CD14-positive monocyte (primary cell): ENCODE results near the gene NLRC5. TPM values are rescaled to one million over a fixed set of nuclear protein-coding genes. Genes with fewer than 3 reads are reported as not detected.

ENCODE experiments used
- DNase-seq, 3 donors: peaks; one replicate each; pipeline ENCODE4 v3.0.0-alpha.2; 2011 to 2022
- H2AFZ ChIP-seq: 2 replicates; pipeline ENCODE4 v1.6.0; 2012; ENCODE audit warnings: mild to moderate bottlenecking, low read depth, low read length, inconsistent platforms; ENCODE audit not compliant: insufficient read depth, poor library complexity, severe bottlenecking
- H3K27ac ChIP-seq, 2 donors: 1 replicate in 1 of 2; 2 replicates in 1 of 2; pipeline ENCODE4 v1.5.1; 2012 to 2013; ENCODE audit warnings: low read length in 2 of 2, control low read depth in 1 of 2, inconsistent platforms in 1 of 2, low read depth in 1 of 2, mild to moderate bottlenecking in 1 of 2
- H3K27me3 ChIP-seq, 2 donors: one replicate each; pipeline versions ENCODE4 v1.6.0 to v1.6.1; 2011 to 2013; ENCODE audit warnings: low read length in 2 of 2; ENCODE audit not compliant: control insufficient read depth in 2 of 2, insufficient read depth in 2 of 2
- H3K36me3 ChIP-seq, 2 donors: replicated peaks in 1 of 2; 1 replicate in 1 of 2; 2 replicates in 1 of 2; pipeline versions ENCODE4 v1.5.1 to v1.6.1; 2012 to 2013; ENCODE audit warnings: low read length in 2 of 2, control low read depth in 1 of 2, inconsistent platforms in 1 of 2, mild to moderate bottlenecking in 1 of 2; ENCODE audit not compliant: insufficient read depth in 2 of 2, control insufficient read depth in 1 of 2
- H3K4me1 ChIP-seq, 2 donors: 1 replicate in 1 of 2; 2 replicates in 1 of 2; pipeline versions ENCODE4 v1.5.1 to v1.6.1; 2012 to 2013; ENCODE audit warnings: low read length in 2 of 2, control low read depth in 1 of 2, inconsistent platforms in 1 of 2, mild to moderate bottlenecking in 1 of 2, moderate library complexity in 1 of 2; ENCODE audit not compliant: insufficient read depth in 2 of 2, control insufficient read depth in 1 of 2
- H3K4me2 ChIP-seq: replicated peaks from 2 replicates; pipeline ENCODE3; 2012; ENCODE audit warnings: low read length, moderate library complexity, mild to moderate bottlenecking; ENCODE audit not compliant: poor library complexity, severe bottlenecking; ENCODE audit errors: extremely low read depth
- H3K4me3 ChIP-seq, 3 experiments: fragments of 200-600 bp in 1 of 3; sonication (generic) in 1 of 3; replicated peaks in 1 of 3; 1 replicate in 2 of 3; 2 replicates in 1 of 3; pipeline ENCODE4 v1.5.1; 2011 to 2013; ENCODE audit warnings: low read length in 3 of 3, mild to moderate bottlenecking in 3 of 3, control low read depth in 2 of 3, low read depth in 2 of 3, inconsistent platforms in 1 of 3, moderate library complexity in 1 of 3
- H3K79me2 ChIP-seq: 2 replicates; pipeline ENCODE4 v1.6.0; 2012; ENCODE audit warnings: mild to moderate bottlenecking, control low read depth, inconsistent platforms, low read length, moderate library complexity; ENCODE audit not compliant: insufficient read depth
- H3K9ac ChIP-seq: 2 replicates; pipeline ENCODE4 v1.6.0; 2017; ENCODE audit warnings: low read length, mild to moderate bottlenecking; ENCODE audit not compliant: insufficient read depth, poor library complexity, severe bottlenecking
- H3K9me3 ChIP-seq, 2 donors: replicated peaks in 1 of 2; 1 replicate in 1 of 2; 2 replicates in 1 of 2; pipeline versions ENCODE4 v1.5.1 to v1.6.1; 2012 to 2013; ENCODE audit warnings: low read length in 2 of 2, control low read depth in 1 of 2; ENCODE audit not compliant: control insufficient read depth in 1 of 2, insufficient read depth in 1 of 2
- H4K20me1 ChIP-seq: 2 replicates; pipeline ENCODE4 v1.6.0; 2012; ENCODE audit warnings: mild to moderate bottlenecking, low read length, control low read depth, moderate library complexity; ENCODE audit not compliant: insufficient read depth
- H3K27ac Mint-ChIP-seq, 7 donors: one replicate each; pipeline ENCODE4 v1.8.0; 2020; ENCODE audit warnings: mild to moderate bottlenecking in 7 of 7, mixed read lengths in 7 of 7, moderate library complexity in 6 of 7, inconsistent platforms in 2 of 7
- H3K27me3 Mint-ChIP-seq, 3 donors: one replicate each; pipeline ENCODE4 v1.8.0; 2021 to 2022; ENCODE audit warnings: low read depth in 3 of 3, mild to moderate bottlenecking in 3 of 3, mixed read lengths in 3 of 3, moderate library complexity in 3 of 3, inconsistent platforms in 1 of 3
- H3K36me3 Mint-ChIP-seq, 2 donors: one replicate each; pipeline ENCODE4 v1.8.0; 2020; ENCODE audit warnings: mixed read lengths in 2 of 2, inconsistent platforms in 1 of 2, mild to moderate bottlenecking in 1 of 2
- H3K4me1 Mint-ChIP-seq: one replicate; pipeline ENCODE4 v1.8.0; 2020; ENCODE audit warnings: mild to moderate bottlenecking, mixed read lengths
- H3K4me3 Mint-ChIP-seq, 2 donors: one replicate each; pipeline ENCODE4 v1.8.0; 2020; ENCODE audit warnings: mild to moderate bottlenecking in 2 of 2, mixed read lengths in 2 of 2, moderate library complexity in 1 of 2
- H3K9me3 Mint-ChIP-seq, 7 donors: one replicate each; pipeline ENCODE4 v1.8.0; 2020 to 2022; ENCODE audit warnings: mixed read lengths in 7 of 7, mild to moderate bottlenecking in 6 of 7, moderate library complexity in 6 of 7, inconsistent platforms in 2 of 7
- CTCF ChIP-seq: fragments of 200-600 bp; IDR thresholded peaks from one replicate; pipeline ENCODE4 v1.8.0; 2022; ENCODE audit warnings: antibody characterized with exemption, mild to moderate bottlenecking
- WGBS: methylation state at CpG from one replicate; pipeline ENCODE4 v1.1.5; 2013; ENCODE audit warnings: missing lambda C conversion rate; ENCODE audit not compliant: insufficient coverage; 5-methylcytosine and 5-hydroxymethylcytosine counted together
- intact Hi-C, 2 donors: fragments of 100-400 bp; cut with micrococcal nuclease; formaldehyde crosslinking; loops; one replicate each; pipeline versions ENCODE4 v1.15.0 to v1.15.1; 2023
- polyA plus RNA-seq, 3 donors: library from polyadenylated mRNA; depleted of rRNA in 1 of 3; unstranded in 2 of 3; stranded (reverse) in 1 of 3; fragments of 300-500 nt in 2 of 3; fragments of >200 nt in 1 of 3; fragmentation: Illumina TruSeq in 2 of 3; gene quantifications; 1 replicate in 2 of 3; 2 replicates in 1 of 3; pipeline ENCODE4 v1.2.3, GENCODE V29; 2012 to 2021

NLRC5 gene
- polyA plus RNA-seq, 3 donors = 10.3 to 171 (median 21.6) TPM

DNA sequence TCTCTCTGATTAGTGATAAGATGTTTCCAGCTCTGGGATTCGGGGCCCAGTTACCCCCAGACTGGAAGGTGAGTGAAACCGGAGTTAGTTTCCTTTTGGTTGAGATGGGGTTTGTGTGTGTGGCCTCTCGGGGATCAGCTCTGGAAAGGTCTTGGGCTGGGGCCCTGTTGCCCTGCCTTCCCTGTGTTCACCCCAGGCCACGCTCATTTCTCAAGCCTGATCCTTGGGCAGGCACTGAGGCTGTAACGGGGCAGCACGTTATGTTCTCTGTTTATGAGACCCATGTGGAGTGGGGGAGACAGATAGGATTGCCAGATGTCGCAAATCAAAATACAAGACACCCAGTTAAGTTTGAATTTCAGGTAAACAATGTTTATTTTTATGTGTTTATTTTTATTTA lies 138.5 kb downstream of the NLRC5 start:
- peaks cover 15% of the 10 kb centered on the region for H3K4me1 Mint-ChIP-seq
- peak overlapping the region in 3 of 7 donors; percentile 13 to 47 (median 39) for H3K27ac Mint-ChIP-seq
- intact Hi-C loops = no loop called here
- H3K27me3 ChIP-seq = no peaks in the 10 kb centered on the region
- TF ChIP-seq CTCF = no peak
- H3K9ac ChIP-seq = no peak overlapping the region
- no peak overlapping the region for H3K4me2 ChIP-seq
- no peaks in the 10 kb centered on the region for H3K9me3 ChIP-seq
- H3K4me3 Mint-ChIP-seq = no peak overlapping the region
- no peaks in the 10 kb centered on the region for H3K27me3 Mint-ChIP-seq
- peaks cover 60 to 86% of the 10 kb centered on the region in 2 donors for H3K36me3 ChIP-seq
- 100% methylated on average over 3 of the region's 7 CpGs for WGBS
- no peak overlapping the region for H3K27ac ChIP-seq
- H3K4me3 ChIP-seq = no peak overlapping the region
- no peak for DNase-seq
- H2AFZ ChIP-seq = no peak overlapping the region
- H3K9me3 Mint-ChIP-seq = peaks cover 0 to 2% (median 0%) of the 10 kb centered on the region in 7 donors
- H3K79me2 ChIP-seq = no peaks in the 10 kb centered on the region
- H4K20me1 ChIP-seq = no peaks in the 10 kb centered on the region
- H3K36me3 Mint-ChIP-seq = peaks cover 65 to 78% of the 10 kb centered on the region in 2 donors
- peaks cover 5 to 6% of the 10 kb centered on the region in 2 donors for H3K4me1 ChIP-seq

DNA sequence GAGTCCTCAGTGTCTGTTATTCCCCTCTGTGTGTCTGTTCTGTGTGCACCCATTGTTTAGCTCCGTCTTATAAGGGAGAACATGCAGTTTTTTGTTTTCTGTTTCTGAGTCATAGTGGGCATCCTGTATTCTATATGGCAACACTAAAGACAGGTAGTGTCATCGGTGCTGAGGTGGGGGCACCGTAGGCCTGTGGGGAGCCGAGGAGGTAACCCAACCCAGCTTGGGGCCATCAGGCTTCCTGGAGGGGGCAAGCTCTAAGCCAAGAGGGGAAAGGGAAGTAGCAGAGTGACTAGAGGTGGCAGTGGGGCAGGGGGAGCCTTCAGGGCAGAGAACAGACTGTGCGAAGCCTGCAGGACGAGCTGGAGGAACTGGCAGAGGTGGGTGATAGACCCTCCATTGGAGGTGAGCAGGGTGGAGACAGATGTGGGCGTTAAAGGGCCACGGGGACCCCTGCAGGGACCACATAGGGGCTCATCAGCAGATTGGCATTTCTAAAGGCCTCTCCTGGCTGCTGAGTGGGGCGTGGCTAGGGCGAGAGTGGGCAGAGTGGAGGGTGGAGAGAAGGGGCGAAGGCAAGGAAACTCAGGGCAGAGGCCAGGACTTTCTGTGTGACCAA lies 139.5 kb downstream of the NLRC5 start:
- Mint-ChIP-seq H3K9me3 (peaks cover 0 to 2% (median 0%) of the 10 kb centered on the region in 7 donors), H3K36me3 (peaks cover 60 to 69% of the 10 kb centered on the region in 2 donors), H3K4me3 (peak overlapping the region in 1 of 2 donors; percentile 50), H3K27ac (peak overlapping the region in 2 of 7 donors; percentile 33 to 76), H3K27me3 (no peaks in the 10 kb centered on the region), H3K4me1 (peaks cover 5% of the 10 kb centered on the region)
- no peaks in the 10 kb centered on the region for H4K20me1 ChIP-seq
- TF ChIP-seq CTCF = no peak
- intact Hi-C loops = no loop called here
- H3K4me3 ChIP-seq = no peak overlapping the region
- no peaks in the 10 kb centered on the region for H3K79me2 ChIP-seq
- no peak overlapping the region for H3K4me2 ChIP-seq
- no peak overlapping the region for H3K27ac ChIP-seq
- H3K36me3 ChIP-seq = peaks cover 57 to 84% of the 10 kb centered on the region in 2 donors
- no peak for DNase-seq
- no peak overlapping the region for H2AFZ ChIP-seq
- H3K27me3 ChIP-seq = no peaks in the 10 kb centered on the region
- no peaks in the 10 kb centered on the region for H3K4me1 ChIP-seq
- no peak overlapping the region for H3K9ac ChIP-seq
- no peaks in the 10 kb centered on the region for H3K9me3 ChIP-seq
- 60% methylated on average over 10 of the region's 11 CpGs for WGBS
